ENCODE data around the gene UBE2Q1. TPM values are rescaled to one million over a fixed set of nuclear protein-coding genes. Genes with fewer than 3 reads are reported as not detected.

UBE2Q1 gene
- total and polyA plus RNA-seq, 10 of the 15 experiments (the other 5 are each of a cell fraction or from before 2014, with no cell fraction given) = 3.9 to 82.6 (median 24.1) TPM

GRCh38 chr1:154527192-154527591 is 31.3 kb downstream of the UBE2Q1 start (continued):
- no peak for TF ChIP-seq ZNF687 (IDR thresholded peaks at IDR 0.05)
- no peak for TF ChIP-seq TARDBP (IDR thresholded peaks at IDR 0.05; ENCODE audit: borderline replicate concordance)

GRCh38 chr1:154524881-154525280 is 33.6 kb downstream of the UBE2Q1 start:
- no peak for ATAC-seq
- Histone ChIP-seq H3K4me1 (ENCODE audit: control insufficient read depth, insufficient read depth, low read length) (no peaks in the 10 kb centered on the region), H3K9me3 (replicated peaks; ENCODE audit: control insufficient read depth, insufficient read depth, low read length) (no peaks in the 10 kb centered on the region), H4K20me1 (ENCODE audit: control insufficient read depth, insufficient read depth) (no peaks in the 10 kb centered on the region), H3K27me3 (replicated peaks in 1 of 2; ENCODE audit: control insufficient read depth in 2 of 2, insufficient read depth in 2 of 2, low read length in 1 of 2) (no peaks in the 10 kb centered on the region), H3K79me2 (ENCODE audit: control insufficient read depth, insufficient read depth, low read length) (no peaks in the 10 kb centered on the region), H3K4me3 (no peak overlapping the region), H2AFZ (ENCODE audit: control insufficient read depth, low read depth, low read length) (no peak overlapping the region), H3K36me3 (ENCODE audit: control insufficient read depth in 2 of 2, insufficient read depth in 2 of 2, low read length in 1 of 2) (no peaks in the 10 kb centered on the region), H3K9ac (ENCODE audit: control insufficient read depth, insufficient read depth, low read length) (no peak overlapping the region), H3K4me2 (ENCODE audit: control insufficient read depth, insufficient read depth) (no peak overlapping the region), H3K27ac (ENCODE audit: control insufficient read depth, insufficient read depth) (no peak overlapping the region)
- ChIA-PET CTCF (interaction anchor here (1.0 kb wide), 1 partner anchor 22 kb away, joined by 3 read pairs; no protein-coding TSS in a partner anchor), POLR2A (no interaction called here), RAD21 (ENCODE audit: unreplicated experiment) (no interaction called here), SMC1A (ENCODE audit: uncharacterized antibody, unreplicated experiment) (interaction anchor here (1.0 to 1.2 kb wide), 2 partner anchors 22 to 45 kb away, joined by 3 to 4 read pairs; no protein-coding TSS in a partner anchor)
- BruUV-seq (replicated peaks) = no TSS peak
- intact Hi-C loops (cut with micrococcal nuclease; ENCODE audit: unreplicated experiment) = no loop called here
- in situ Hi-C loops (cut with MboI) = no loop called here
- TF ChIP-seq NR2F1 (conservative IDR thresholded peaks at IDR 0.05) (no peak), RBBP5 (conservative IDR thresholded peaks at IDR 0.05) (no peak), SMARCA5 (IDR thresholded peaks at IDR 0.05) (no peak), TCF7 (IDR thresholded peaks at IDR 0.05; ENCODE audit: borderline replicate concordance) (no peak), ZBED1 (IDR thresholded peaks at IDR 0.05; ENCODE audit: borderline replicate concordance) (no peak), MXI1 (IDR thresholded peaks at IDR 0.05; ENCODE audit: low read depth, low read length) (no peak), SIX5 (IDR thresholded peaks at IDR 0.05; ENCODE audit: low read depth, low read length, severe bottlenecking) (no peak), SKIL (IDR thresholded peaks at IDR 0.05; ENCODE audit: low read depth, poor library complexity, severe bottlenecking) (no peak), ZBTB11 (CRISPR knock-in tag; IDR thresholded peaks at IDR 0.05) (no peak)
- no peak for DNase-seq (ENCODE audit: low read depth, low spot score)
- no peak for FAIRE-seq

Measured in GM12878 (cell line).